CD1c-positive myeloid dendritic cell (primary cell): ENCODE results near the gene ZFAND6.
"Not testable (repeated sequence)": the region's sequence is repeated elsewhere in the genome, so short reads cannot be mapped to it uniquely, and the experiment has no call there.

Experiments
- DNase-seq: peaks from one replicate; pipeline ENCODE4 v3.0.0-alpha.2; 2016; ENCODE audit errors: extremely low spot score

Gene ZFAND6

DNA sequence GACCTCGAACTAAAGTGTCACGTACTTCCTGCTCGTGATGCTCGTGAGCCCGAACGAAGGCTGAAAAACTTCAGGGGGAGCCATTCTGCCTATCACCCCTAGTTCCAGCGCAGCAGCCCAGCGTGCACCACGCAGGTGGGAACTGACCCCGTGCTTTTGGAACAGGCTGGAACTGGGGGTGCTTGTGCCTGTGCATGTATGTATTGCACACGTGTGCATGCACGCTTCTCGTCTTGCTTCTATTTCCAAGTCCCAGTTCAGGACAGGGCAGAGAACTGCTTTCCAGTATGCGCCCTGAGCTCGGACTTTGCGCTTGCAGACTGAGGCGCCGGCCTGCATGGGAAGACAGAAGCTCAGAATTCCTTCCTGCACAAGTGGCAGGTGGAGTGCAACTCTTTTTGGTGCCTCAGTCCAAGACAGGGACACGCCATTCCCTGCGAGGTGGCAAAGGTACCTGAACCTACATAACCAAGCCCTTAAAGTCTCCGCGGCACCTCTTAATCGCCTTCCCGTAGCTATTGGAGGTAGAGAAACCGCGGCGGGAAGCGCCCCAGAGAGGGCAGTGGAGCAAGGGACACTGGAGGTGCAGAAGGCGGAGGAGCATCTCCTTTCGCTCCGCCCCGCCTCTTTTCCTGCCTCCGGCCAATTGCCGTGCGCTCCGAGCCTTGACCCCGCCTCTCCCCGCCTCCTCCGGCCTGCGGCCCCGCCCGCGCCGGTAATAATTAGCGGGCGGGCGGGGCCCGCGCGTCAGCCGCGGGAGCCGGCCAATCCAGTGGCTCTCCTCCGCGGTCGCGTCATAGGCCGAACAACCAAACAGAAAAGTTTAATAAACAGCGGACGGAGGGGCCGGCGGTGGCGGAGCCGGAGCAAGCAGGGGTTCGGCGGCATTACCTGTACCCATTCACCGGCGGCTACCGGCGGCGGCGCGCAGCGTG is at the start of gene ZFAND6:
ZFAND6 (plus strand) TSS at position 826 of the 935 bp plus-strand sequence. CDS start 60,669 bp downstream, outside the sequence.
- DNase-seq = peak; percentile 98

DNA sequence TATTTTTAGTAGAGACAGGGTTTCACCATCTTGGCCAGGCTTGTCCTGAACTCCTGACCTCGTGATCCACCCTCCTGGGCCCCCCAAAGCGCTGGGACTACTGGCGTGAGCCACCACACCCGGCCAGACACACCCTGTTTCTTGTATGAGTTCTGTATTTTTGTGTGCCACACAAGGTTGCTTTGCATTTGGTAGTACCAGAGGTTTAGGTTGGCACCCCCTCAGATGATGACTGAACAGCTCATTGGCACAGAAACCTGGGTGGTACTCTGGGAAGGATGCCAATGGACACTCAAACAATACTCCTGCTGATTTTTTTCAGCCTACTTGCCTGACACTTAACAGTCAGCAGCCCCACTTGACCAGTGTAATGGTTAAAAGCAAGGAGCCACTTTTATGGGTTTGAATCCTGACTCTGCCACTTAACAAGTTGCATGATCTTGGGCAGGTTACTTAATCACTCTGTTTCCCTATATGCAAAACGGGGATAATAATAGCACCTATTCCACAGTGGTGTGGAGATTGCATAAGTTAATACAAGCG is 49.3 kb upstream of the ZFAND6 start:
- DNase-seq = no peak

DNA sequence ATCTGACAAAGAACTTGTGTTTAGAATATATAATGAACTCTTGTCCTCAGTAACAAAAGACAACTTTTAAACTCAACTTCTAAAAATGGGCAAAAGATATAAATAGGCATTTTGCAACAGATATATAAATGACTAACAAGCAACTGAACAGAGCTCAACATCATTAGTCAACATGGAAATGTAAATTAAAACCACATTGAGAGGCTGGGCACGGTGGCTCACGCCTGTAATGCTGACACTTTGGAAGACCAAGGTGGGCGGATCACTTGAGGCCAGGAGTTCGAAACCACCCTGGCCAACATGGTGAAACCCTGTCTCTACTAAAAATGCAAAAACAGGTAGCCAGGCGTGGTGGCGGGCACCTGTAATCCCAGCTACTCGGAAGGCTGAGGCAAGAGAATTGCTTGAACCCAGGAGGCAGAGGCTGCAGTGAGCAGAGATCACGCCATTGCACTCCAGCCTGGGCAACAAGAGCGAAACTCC is 48.4 kb upstream of the ZFAND6 start:
- not testable (repeated sequence) for DNase-seq

DNA sequence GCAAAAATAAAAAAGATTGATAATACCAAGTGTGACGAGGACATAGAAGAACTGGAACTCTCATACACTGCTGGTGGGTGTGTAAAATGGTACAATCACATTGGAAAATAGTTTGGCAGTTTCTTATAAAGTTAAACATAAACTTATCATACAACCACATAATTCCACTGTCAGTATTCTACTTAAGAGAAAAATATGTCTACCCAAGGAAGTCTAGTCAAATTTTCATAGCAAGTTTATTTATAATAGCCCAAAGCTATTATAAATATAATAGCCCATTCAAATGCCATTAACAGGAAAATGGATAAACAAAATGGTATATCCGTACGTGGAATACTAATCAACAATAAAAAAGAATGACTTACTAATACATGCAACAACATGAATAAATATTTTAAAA is 47.9 kb upstream of the ZFAND6 start:
- no peak for DNase-seq

DNA sequence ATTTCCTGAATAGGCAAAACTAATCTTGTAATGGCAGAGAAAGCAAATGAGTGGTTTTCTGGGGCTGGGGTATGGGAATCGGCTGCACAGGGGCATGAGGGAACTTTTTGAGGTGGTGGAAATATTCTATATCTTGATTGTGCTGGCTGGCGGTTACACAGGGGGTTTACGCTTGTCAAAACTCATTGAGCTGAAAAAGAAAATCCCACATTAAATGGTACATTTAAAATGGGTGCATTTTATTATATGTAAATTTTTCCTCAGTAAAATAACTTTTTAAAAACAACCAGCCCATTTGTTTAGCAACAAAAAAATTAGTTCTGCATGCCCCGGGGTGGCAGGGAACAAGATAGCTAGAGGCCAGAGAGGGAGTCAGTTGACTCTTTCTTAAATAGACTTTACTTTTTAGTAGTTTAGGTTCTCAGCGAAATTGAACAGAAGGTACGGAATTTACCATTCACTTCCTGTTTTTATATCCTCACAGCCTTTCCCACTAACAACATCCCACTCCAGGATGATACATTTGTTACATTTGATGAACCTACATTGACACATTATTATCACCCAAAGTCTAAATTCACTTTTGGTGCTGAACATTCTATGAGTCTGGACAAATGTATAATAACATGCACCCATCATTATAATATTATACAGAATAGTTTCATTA is 47.3 kb upstream of the ZFAND6 start:
- DNase-seq = no peak

DNA sequence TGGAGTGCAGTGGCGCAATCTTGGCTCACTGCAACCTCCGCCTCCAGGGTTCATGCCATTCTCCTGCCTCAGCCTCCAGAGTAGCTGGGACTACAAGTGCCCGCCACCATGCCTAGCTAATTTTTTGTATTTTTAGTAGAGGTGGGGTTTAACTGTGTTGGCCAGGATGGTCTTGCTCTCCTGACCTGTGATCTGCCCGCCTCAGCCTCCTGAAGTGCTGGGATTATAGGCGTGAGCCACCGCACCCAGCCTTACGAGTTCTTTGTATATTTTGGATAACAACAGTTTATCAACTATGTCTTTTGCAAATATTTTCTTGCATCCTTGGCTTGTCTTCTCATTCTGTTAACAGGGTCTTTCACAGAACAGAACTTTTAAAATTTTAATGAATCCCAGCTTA is 45.3 kb upstream of the ZFAND6 start:
- DNase-seq = not testable (repeated sequence)

DNA sequence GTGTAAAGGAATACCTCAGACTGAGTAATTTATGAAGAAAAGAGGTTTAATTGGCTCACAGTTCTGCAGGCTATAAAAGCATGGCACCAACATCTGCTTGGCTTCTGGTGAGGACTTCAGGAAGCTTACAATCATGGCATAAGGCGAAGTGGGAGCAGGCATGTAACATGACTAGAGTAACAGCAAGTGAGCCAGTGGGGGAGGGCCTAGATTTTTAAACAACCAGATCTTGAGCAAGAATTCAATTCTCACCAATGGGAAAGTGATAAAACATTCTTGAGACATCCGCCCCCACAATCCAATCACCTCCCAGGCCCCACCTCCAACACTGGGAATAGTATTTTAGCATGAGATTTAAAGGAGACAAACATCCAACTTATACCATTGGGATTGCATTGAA is 44.3 kb upstream of the ZFAND6 start:
- DNase-seq = no peak

DNA sequence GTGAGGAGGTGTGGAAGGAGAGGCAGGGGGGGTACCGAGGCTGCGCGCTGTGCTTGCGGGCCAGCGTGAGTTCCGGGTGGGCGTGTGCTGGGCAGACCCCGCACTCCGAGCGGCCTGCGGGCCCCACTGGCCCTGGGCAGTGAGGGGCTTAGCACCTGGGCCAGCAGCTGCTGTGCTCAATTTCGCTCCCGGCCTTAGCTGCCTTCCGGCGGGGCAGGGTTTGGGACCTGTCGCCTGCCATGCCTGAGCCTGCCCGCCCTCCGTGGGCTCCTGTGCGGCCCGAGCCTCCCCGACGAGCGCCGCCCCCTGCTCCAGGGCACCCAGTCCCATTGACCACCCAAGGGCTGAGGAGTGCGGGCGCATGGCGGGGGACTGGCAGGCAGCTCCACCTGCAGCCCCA is 43.0 kb upstream of the ZFAND6 start:
- not testable (repeated sequence) for DNase-seq

DNA sequence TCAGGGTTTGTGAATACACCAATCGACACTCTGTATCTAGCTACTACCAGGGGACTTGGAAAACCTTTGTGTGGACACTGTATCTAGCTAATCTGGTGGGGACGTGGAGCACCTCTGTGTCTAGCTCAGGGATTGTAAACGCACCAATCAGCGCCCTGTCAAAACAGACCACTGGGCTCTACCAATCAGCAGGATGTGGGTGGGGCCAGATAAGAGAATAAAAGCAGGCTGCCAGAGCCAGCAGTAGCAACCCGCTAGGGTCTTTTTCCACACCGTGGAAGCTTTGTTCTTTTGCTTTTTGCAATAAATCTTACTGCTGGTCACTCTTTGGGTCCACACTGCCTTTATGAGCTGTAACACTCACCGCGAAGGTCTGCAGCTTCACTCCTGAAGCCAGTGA is 42.3 kb upstream of the ZFAND6 start:
- DNase-seq = not testable (repeated sequence)

DNA sequence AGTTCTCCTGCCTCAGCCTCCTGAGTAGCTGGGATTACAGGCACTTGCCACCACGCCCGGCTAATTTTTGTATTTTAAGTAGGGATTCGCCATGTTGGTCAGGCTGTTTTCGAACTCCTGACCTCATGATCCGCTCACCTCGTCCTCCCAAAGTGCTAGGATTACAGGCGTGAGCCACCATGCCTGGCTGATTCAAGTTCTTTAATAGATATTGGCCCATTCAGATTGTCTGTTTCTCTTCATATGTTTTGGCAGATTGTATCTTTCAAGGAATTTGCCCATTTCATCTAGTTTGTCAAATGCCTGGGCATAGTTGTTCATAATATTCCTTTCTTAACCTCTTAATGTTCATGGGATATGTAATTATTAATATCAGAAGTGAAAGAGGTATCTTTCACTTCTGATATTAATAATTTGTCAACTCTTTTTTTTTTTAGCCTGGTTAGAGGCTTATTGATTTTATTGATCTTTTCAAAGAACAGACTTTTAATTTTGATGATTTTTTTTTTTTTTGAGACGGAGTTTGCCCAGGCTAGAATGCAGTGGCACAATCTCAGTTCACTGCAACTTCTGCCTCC is 40.2 kb upstream of the ZFAND6 start:
- no peak for DNase-seq

DNA sequence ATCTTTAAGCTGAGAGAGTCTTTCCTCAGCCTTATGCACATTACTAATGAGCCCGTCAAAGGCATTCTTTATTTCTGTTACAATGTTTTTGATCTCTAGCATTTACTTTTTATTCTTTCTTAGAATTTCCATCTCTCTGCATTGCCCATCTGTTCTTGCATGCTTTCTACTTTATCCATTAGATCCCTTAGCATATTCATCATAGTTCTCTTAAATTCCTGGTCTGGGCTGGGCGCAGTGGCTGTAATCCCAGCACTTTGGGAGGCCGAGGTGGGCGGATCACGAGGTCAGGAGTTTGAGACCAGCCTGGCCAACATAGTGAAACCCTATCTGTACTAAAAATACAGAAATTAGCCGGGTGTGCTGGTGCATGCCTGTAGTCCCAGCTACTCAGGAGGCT is 39.3 kb upstream of the ZFAND6 start:
- not testable (repeated sequence) for DNase-seq

DNA sequence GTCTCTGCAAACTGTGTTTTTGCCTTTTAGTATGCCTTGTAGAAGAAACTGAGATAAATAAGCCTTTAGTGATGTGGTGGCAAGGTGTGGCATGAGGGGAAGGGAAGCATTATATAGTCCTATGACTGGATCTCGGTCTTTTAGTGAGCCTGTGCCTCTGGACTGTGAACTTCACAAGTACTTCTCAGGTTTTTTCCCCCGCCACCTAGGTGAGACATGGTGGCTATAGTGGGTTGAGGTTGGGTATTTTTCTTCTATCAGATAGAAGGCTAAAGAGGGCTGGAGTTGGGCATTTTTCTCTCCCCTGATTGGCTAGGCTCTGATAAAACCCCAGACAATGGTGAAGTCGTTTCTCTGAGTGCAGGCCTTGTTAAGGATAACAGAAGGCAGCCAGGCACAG is 38.7 kb upstream of the ZFAND6 start:
- DNase-seq = no peak

DNA sequence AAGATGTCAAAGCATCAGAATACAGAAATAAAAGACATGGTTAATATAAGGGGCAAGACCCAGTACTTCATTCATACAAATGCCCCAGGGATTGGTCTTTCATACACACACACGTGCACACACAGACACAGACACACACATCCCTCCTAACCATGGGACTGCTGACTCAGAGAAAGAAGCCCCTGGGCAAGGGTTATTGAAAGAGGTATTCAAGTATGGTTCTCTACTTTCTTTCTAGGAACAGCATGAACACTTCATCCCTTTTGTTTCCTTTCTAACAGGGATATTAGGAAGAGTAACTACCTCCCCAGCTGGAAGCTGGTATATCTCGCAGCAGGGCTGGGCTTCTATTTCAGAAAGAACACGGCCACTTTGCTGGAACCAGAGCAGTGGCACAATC is 33.2 kb upstream of the ZFAND6 start:
- no peak for DNase-seq

DNA sequence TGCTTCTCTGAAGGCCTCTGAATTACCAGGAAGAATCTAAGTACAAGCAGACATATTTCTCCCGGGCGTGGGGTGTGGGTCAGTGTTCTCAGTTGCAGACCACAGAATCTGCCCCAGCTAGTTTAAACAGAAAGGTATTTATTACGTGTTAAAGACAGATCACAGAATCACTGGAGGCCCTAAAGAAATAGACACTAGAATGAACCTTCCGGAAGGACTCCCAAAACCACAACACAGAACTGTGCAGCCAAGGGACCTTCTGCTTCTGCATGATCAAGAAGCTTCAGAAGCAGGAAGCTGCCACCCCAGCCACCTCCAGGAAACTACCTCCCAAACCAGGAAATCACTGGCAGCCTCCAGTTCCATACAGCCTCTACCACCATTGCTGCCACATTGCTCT is 32.7 kb upstream of the ZFAND6 start:
- DNase-seq = no peak

DNA sequence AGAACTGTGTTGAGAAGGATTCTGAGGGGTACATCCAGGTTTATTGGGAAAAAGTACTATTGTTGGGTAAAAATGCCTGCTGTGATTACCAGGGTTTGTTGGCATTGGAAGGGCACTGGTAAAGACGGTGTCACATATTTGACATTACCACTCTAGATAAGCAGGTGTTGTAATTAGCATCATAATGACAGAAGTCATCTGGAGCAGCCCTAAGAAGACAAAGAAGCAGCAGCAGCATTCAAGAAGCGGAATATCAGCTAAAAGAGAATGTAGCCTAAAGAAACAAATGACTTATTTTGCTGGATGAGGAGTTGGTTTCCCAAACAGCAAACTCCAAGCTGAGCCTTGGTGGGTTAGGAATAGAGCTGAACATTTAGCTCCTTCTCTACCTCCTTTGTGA is 30.5 kb upstream of the ZFAND6 start:
- no peak for DNase-seq

DNA sequence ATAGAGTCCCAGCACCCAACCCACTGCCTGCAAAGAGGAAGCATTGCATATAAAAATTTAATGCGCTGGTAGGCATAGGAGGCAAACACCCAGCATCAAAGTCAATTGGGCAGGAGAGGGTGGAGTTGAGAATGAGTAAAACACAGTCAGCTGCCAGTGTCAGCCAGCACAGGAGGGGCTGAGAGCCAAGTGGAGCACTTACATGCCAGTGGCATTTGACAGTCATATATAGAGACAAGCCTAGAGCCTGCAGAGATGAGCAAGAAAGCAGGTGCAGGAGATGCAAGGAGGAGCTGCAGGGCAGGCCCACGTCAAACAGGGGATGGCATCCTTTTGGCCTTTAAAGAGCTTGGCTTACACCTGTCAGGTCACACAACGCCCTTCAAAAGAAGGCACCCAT is 27.6 kb upstream of the ZFAND6 start:
- DNase-seq = no peak

DNA sequence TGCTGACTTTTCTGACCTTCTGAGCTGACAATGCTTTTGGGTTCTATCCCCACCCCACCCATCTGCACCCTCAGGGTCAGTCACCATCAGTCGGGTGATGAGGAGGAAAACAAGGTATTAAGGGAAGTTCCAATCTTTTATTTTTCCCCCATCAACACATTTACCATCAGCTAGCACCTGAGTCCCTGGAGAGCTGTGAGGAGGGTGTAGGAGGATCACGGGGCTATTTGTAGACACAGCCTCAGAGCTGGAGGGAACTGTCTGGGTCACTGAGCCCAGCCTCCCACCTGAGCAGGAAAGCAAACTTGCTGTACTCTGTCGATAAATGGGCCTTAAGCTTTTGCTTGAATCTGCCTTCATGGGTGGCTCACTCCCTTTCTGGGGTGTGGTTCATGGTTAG is 24.8 kb upstream of the ZFAND6 start:
- no peak for DNase-seq

DNA sequence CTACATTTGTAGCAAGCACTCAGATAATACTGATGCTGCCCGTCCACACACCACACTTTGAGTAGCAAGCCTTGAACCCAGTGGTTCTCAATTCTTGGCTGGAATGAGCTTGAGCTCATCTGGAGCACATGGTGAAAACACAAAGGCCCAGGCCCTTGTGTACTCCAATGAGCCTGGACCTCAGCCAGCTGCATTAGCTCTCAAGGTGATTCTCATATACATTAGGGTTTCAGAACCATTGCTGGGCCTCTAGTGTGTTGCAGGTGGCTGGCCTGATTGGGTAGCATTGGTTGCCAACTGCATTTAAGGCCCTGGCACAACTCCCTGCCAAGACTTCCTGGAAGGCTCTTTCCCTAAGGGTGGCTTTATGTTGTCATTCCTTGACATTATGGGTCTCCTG is 23.4 kb upstream of the ZFAND6 start:
- no peak for DNase-seq

DNA sequence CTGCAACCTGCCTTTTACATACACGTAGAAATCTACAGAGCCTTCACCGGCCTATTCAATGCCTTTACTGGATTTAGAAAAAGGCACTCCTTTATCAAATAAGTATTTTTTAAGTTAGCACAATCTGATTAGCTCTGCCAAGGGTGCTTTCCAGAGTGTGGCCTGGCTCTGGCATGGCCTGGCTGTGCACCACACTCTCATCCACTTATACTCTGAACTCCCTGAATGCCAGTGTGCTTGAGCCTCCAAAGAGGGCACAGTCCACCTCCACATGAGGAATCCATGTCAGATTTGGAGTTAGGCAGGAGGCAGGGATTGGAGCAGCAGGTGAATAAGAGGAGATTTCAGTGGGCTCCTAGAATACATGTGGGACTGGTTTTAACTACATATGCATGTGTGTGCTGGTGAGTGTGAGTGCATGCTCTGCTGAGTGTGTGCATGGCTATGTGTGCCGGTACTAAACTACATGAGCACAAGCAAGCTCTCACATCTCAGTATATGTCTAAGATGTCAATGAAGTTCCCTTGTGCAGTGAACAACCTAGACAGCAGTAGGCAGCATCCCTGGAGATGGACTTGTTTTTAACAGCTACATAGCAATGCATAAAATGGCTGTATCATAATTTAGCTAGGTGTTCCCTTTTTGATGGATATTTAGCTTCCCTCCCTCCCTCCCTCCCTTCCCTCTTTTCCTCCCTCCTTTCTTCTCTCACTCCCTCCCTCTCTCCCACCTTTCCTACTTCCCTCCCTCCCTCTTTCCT is 17.8 kb upstream of the ZFAND6 start:
- DNase-seq = no peak

DNA sequence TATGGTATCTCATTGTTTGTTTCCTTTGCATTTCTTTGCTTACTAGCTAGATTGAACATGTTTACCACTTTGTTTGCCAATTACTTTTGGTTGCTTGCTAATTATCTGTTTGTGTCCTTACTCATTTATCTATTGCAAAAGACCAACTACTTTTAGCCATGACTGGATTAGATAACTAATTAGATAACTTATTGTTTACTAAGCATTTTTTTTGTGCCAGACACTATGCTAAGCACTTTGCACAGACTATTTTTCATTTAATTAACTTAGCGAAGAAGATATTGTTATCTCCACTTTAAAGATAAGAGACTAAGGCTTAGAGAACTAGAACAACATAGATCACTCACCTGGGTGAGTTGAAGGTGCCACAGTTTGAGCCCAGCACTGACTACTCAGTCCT is 16.9 kb upstream of the ZFAND6 start:
- no peak for DNase-seq

DNA sequence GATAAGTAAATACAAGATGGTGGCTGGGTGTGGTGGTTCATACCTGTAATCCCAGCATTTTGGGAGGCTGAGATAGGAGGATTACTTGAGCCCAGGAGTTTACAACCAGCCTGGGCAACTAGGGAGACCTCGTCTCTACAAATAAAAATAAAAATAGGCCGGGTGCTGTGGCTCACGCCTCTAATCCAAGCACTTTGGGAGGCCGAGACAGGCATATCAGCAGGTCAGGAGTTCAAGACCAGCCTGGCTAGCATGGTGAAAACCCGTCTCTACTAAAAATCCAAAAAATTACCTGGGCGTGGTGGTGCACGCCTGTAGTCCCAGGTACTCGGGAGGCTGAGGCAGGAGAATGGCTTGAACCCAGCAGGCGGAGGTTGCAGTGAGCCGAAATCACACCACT is 14.3 kb upstream of the ZFAND6 start:
- DNase-seq = not testable (repeated sequence)

DNA sequence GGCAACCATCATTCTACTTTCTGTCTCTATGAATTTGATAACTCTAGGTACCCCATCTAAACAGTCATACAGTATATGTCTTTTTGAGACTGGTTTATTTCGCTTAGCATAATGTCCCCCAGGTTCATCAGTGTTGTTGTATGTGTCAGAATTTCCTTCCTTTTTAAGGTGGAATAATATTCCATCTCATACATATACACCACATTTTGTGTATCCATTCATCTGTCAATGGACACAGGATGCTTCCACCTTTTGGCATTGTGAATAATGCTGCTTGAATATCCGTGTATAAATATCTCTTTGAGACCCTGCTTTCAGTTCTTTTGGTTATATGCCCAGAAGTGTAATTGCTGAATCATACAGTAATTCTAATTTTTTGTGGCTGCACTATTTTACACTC is 10.4 kb upstream of the ZFAND6 start:
- no peak for DNase-seq
